SK-N-MC (cell line): ENCODE measurements around the gene CELSR3.

ENCODE experiments used
- EZH2 ChIP-seq: fragments of 200-600 bp; sonication (generic); IDR thresholded peaks from one replicate; pipeline ENCODE4 v1.6.1; 2017; ENCODE audit warnings: antibody characterized with exemption
- POLR2AphosphoS5 ChIP-seq: IDR thresholded peaks from 2 replicates; pipeline ENCODE4 v1.6.1; 2012; ENCODE audit warnings: mild to moderate bottlenecking, low read depth, low read length, borderline replicate concordance

DNA sequence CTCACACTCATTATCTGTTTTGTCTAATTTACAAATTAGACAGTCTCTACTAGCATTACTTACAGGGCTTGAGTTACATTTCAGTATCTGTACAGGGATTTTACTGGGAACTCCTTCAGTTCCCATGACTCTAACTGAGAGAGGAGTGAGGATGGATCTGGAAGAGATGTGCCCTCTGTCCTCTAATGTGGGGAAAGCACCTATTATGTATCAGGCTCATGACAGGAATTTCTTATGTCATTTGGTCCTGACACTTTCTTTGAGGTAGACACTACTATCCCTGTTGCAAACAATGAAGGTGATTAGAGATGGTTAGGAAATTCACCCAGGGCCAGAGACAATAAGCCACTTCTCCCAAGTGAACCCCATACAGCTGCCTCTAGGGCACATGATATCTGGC lies 33.9 kb upstream of the CELSR3 start:
- TF ChIP-seq EZH2 (no peak), POLR2AphosphoS5 (no peak)
